Neural cell (in vitro differentiated cells): ENCODE data around the gene HMGXB4.

Experiments used
- EZH2 ChIP-seq: fragments of 200-600, 300-800 bp; shearing (Covaris generic), sonication (generic); IDR thresholded peaks from 2 replicates; pipeline ENCODE4 v1.6.1; 2014; ENCODE audit warnings: antibody characterized with exemption, low read length, borderline replicate concordance, mild to moderate bottlenecking; ENCODE audit not compliant: insufficient read depth, poor library complexity, severe bottlenecking
- TAF1 ChIP-seq: IDR thresholded peaks from 2 replicates; pipeline ENCODE4 v1.6.1; 2012; ENCODE audit warnings: low read depth
- TF ChIP-seq, protein P1 (sequence below): fragments of 450-650 bp; IDR thresholded peaks from 2 replicates; pipeline ENCODE4 v1.5.1; 2014; ENCODE audit warnings: antibody characterized with exemption, mild to moderate bottlenecking, moderate library complexity; ENCODE audit not compliant: poor library complexity, severe bottlenecking

- TF ChIP-seq, protein P1, sequence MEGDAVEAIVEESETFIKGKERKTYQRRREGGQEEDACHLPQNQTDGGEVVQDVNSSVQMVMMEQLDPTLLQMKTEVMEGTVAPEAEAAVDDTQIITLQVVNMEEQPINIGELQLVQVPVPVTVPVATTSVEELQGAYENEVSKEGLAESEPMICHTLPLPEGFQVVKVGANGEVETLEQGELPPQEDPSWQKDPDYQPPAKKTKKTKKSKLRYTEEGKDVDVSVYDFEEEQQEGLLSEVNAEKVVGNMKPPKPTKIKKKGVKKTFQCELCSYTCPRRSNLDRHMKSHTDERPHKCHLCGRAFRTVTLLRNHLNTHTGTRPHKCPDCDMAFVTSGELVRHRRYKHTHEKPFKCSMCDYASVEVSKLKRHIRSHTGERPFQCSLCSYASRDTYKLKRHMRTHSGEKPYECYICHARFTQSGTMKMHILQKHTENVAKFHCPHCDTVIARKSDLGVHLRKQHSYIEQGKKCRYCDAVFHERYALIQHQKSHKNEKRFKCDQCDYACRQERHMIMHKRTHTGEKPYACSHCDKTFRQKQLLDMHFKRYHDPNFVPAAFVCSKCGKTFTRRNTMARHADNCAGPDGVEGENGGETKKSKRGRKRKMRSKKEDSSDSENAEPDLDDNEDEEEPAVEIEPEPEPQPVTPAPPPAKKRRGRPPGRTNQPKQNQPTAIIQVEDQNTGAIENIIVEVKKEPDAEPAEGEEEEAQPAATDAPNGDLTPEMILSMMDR = no peak
- TF ChIP-seq EZH2 (no peak), TAF1 (no peak)
Observed at GRCh38 chr22:35288116-35288515, 30.8 kb downstream of the HMGXB4 start.
